ENCODE measurements around the gene IRF2BP2.

The IRF2BP2 gene

DNA sequence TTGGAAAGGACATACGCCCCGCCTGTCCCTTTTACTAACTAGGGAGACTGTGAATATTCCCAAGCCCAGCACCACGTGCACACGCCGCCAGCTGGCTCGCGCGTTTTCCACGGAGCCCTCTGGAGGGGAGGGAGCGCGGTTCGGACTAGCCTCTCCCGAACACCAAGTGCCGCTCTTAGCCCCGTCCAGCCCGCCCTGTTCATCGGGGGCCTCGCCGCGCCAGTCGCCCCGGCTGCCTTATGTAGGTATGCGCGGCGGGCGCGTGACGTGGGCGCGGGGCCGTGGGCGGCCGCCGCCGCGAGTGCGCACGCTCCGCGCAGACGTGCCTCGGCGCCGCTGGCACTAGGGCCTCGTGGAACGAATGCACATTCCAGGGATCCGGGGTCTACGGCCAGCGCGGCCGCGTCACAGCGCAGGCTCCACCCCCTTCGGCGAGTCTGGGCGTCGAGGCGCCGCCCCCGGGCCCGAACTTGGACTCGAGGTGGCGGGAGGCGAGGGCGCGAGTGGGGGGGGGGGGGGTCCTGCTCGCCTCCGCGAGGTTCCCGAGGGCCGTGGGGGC lies 767 bp upstream of the IRF2BP2 start (continued):
- TF ChIP-seq ZBTB11 (tag by site-specific recombination; conservative IDR thresholded peaks at IDR 0.05; ENCODE audit: low read depth), result 0 out of 2 replicates have a peak, but pooled peaks have one; percentile 4
- TF ChIP-seq ZNF701 (tag by site-specific recombination; IDR thresholded peaks at IDR 0.05), result no peak
- peak; percentile 54 for TF ChIP-seq ZBTB8A (tag by site-specific recombination; IDR thresholded peaks at IDR 0.05)
- peak; percentile 82 for TF ChIP-seq ZNF600 (tag by site-specific recombination; IDR thresholded peaks at IDR 0.05)
- no peak for TF ChIP-seq ZNF629 (tag by site-specific recombination; IDR thresholded peaks at IDR 0.05)
- 0 out of 2 replicates have a peak, but pooled peaks have one; percentile 8 for TF ChIP-seq ZNF18 (tag by site-specific recombination; IDR thresholded peaks at IDR 0.05)
- TF ChIP-seq ZNF140 (tag by site-specific recombination; IDR thresholded peaks at IDR 0.05), result no peak
- no peak for TF ChIP-seq ZNF426 (tag by site-specific recombination; IDR thresholded peaks at IDR 0.05)
- no peak; the same call in 1 of the 2 replicates for TF ChIP-seq ZNF24 (tag by site-specific recombination; IDR thresholded peaks at IDR 0.05)
- no peak for TF ChIP-seq ZNF510 (tag by site-specific recombination; IDR thresholded peaks at IDR 0.05; ENCODE audit: insufficient replicate concordance)
- TF ChIP-seq CTCF (tag by site-specific recombination; IDR thresholded peaks at IDR 0.05), result peak; percentile 72; the same call in 1 of the 2 replicates
- no peak for TF ChIP-seq ZNF239 (tag by site-specific recombination; IDR thresholded peaks at IDR 0.05)
- TF ChIP-seq REST (tag by site-specific recombination; IDR thresholded peaks at IDR 0.05), result no peak
- TF ChIP-seq ZNF211 (tag by site-specific recombination; IDR thresholded peaks at IDR 0.05; ENCODE audit: low read depth), result no peak
- TF ChIP-seq, protein P1, sequence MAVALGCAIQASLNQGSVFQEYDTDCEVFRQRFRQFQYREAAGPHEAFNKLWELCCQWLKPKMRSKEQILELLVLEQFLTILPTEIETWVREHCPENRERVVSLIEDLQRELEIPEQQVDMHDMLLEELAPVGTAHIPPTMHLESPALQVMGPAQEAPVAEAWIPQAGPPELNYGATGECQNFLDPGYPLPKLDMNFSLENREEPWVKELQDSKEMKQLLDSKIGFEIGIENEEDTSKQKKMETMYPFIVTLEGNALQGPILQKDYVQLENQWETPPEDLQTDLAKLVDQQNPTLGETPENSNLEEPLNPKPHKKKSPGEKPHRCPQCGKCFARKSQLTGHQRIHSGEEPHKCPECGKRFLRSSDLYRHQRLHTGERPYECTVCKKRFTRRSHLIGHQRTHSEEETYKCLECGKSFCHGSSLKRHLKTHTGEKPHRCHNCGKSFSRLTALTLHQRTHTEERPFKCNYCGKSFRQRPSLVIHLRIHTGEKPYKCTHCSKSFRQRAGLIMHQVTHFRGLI (tag by site-specific recombination; IDR thresholded peaks at IDR 0.05), result no peak
- no peak for TF ChIP-seq ZNF26 (tag by site-specific recombination; IDR thresholded peaks at IDR 0.05)
- TF ChIP-seq ZNF274 (IDR thresholded peaks at IDR 0.05; ENCODE audit: low read length), result no peak
- TF ChIP-seq ZNF274 (tag by site-specific recombination; IDR thresholded peaks at IDR 0.05; ENCODE audit: borderline replicate concordance), result no peak
- TF ChIP-seq IKZF3 (tag by site-specific recombination; IDR thresholded peaks at IDR 0.05), result peak; percentile 99
- no peak for TF ChIP-seq ZNF138 (tag by site-specific recombination; IDR thresholded peaks at IDR 0.05; ENCODE audit: borderline replicate concordance)
- TF ChIP-seq ZNF521 (tag by site-specific recombination; IDR thresholded peaks at IDR 0.05), result no peak
- peak; percentile 58 for TF ChIP-seq ZNF677 (tag by site-specific recombination; IDR thresholded peaks at IDR 0.05)
- no peak for TF ChIP-seq ZNF501 (tag by site-specific recombination; IDR thresholded peaks at IDR 0.05)
- TF ChIP-seq, protein P2, sequence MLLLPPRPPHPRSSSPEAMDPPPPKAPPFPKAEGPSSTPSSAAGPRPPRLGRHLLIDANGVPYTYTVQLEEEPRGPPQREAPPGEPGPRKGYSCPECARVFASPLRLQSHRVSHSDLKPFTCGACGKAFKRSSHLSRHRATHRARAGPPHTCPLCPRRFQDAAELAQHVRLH (tag by site-specific recombination; IDR thresholded peaks at IDR 0.05), result 0 out of 2 replicates have a peak, but pooled peaks have one; percentile 4
- no peak for TF ChIP-seq ZNF423 (tag by site-specific recombination; IDR thresholded peaks at IDR 0.05)
- TF ChIP-seq SCRT2 (tag by site-specific recombination; IDR thresholded peaks at IDR 0.05), result no peak

Data from HEK293 (cell line).